OCI-LY1 (cell line): Measurements from ENCODE around the gene MROH2A.

ENCODE experiments used
- H2AFZ ChIP-seq: fragments of 200-600 bp; sonication (generic), shearing (Covaris generic); 2 replicates; pipeline ENCODE4 v1.6.0; 2014; ENCODE audit warnings: antibody characterized with exemption, mild to moderate bottlenecking, low read length
- H3F3A ChIP-seq: fragments of 200-600 bp; sonication (generic), shearing (Covaris generic); 2 replicates; pipeline ENCODE4 v1.6.0; 2014; ENCODE audit warnings: mild to moderate bottlenecking, antibody characterized with exemption, low read length, moderate library complexity; ENCODE audit not compliant: insufficient read depth
- H3K27ac ChIP-seq: fragments of 200-600 bp; sonication (generic); 2 replicates; pipeline ENCODE4 v1.5.1; 2014; ENCODE audit warnings: low read length, mixed run types, mild to moderate bottlenecking, low read depth; ENCODE audit not compliant: poor library complexity, severe bottlenecking
- H3K27me3 ChIP-seq: fragments of 200-600 bp; sonication (generic); 2 replicates; pipeline ENCODE4 v1.6.0; 2014; ENCODE audit warnings: antibody characterized with exemption, mild to moderate bottlenecking, low read length, moderate library complexity; ENCODE audit not compliant: insufficient read depth
- H3K36me3 ChIP-seq: fragments of 200-600 bp; sonication (generic); 2 replicates; pipeline ENCODE4 v1.6.1; 2014; ENCODE audit warnings: mild to moderate bottlenecking, antibody characterized with exemption, low read length, moderate library complexity, mixed read lengths; ENCODE audit not compliant: insufficient read depth
- H3K4me1 ChIP-seq: fragments of 200-600 bp; sonication (generic); 2 replicates; pipeline ENCODE4 v1.5.1; 2014; ENCODE audit warnings: mild to moderate bottlenecking, low read length, moderate library complexity; ENCODE audit not compliant: insufficient read depth, severe bottlenecking
- H3K4me2 ChIP-seq: fragments of 200-600 bp; sonication (generic), shearing (Covaris generic); 2 replicates; pipeline ENCODE4 v1.6.1; 2014; ENCODE audit warnings: low read length
- H3K4me3 ChIP-seq: fragments of 200-600 bp; sonication (generic); 2 replicates; pipeline ENCODE4 v1.5.1; 2014; ENCODE audit warnings: low read length, low read depth, mild to moderate bottlenecking, mixed read lengths; ENCODE audit not compliant: poor library complexity, severe bottlenecking
- H3K79me2 ChIP-seq: fragments of 200-600 bp; shearing (Covaris generic); 2 replicates; pipeline ENCODE4 v1.6.1; 2016; ENCODE audit warnings: mixed run types, low read length, mixed read lengths; ENCODE audit not compliant: insufficient read depth
- H3K9ac ChIP-seq: fragments of 200-600 bp; sonication (generic), shearing (Covaris generic); 2 replicates; pipeline ENCODE4 v1.6.1; 2014; ENCODE audit warnings: mild to moderate bottlenecking, low read length, mixed read lengths
- H3K9me2 ChIP-seq: fragments of 200-600 bp; sonication (generic), shearing (Covaris generic); 2 replicates; pipeline ENCODE4 v1.6.1; 2014; ENCODE audit warnings: low read depth, mild to moderate bottlenecking, low read length, mixed read lengths
- H3K9me3 ChIP-seq: fragments of 200-600 bp; shearing (Covaris generic); 2 replicates; pipeline ENCODE4 v1.6.1; 2014; ENCODE audit warnings: low read length, mixed read lengths
- H4K20me1 ChIP-seq: fragments of 200-600 bp; sonication (generic), shearing (Covaris generic); 2 replicates; pipeline ENCODE4 v1.6.0; 2016; ENCODE audit warnings: mild to moderate bottlenecking, low read length; ENCODE audit not compliant: insufficient read depth
- CTCF ChIP-seq: fragments of 200-600 bp; sonication (generic), shearing (Covaris generic); IDR thresholded peaks from 2 replicates; pipeline ENCODE4 v1.5.1; 2017; ENCODE audit warnings: mild to moderate bottlenecking, antibody characterized with exemption, low read length, moderate library complexity, mixed read lengths
- EZH2 ChIP-seq: fragments of 200-600 bp; sonication (generic), shearing (Covaris generic); IDR thresholded peaks from 2 replicates; pipeline ENCODE4 v1.8.0; 2017; ENCODE audit warnings: borderline replicate concordance, mixed run types, mild to moderate bottlenecking, antibody characterized with exemption, low read length, moderate library complexity, mixed read lengths

The MROH2A gene

GRCh38 chr2:233758849-233759248 lies 19.3 kb upstream of the MROH2A start:
- H2AFZ ChIP-seq = no peak overlapping the region
- no peaks in the 10 kb centered on the region for H3K4me1 ChIP-seq
- no peaks in the 10 kb centered on the region for H3K9me2 ChIP-seq
- H3K27me3 ChIP-seq = no peaks in the 10 kb centered on the region
- H3K36me3 ChIP-seq = no peaks in the 10 kb centered on the region
- TF ChIP-seq EZH2 (no peak), CTCF (no peak)
- no peaks in the 10 kb centered on the region for H3K79me2 ChIP-seq
- H3K4me2 ChIP-seq = no peak overlapping the region
- H3F3A ChIP-seq = no peaks in the 10 kb centered on the region
- H3K9me3 ChIP-seq = no peaks in the 10 kb centered on the region
- H4K20me1 ChIP-seq = no peaks in the 10 kb centered on the region
- no peak overlapping the region for H3K9ac ChIP-seq
- H3K27ac ChIP-seq = no peak overlapping the region
- no peak overlapping the region for H3K4me3 ChIP-seq

- Histone ChIP-seq H3K9ac (no peak within 1 kb of the TSS), H3K4me1 (no peaks in the 10 kb centered on the region), H3K9me3 (no peaks in the 10 kb centered on the region), H3K4me2 (no peak within 1 kb of the TSS), H3K27ac (no peak within 1 kb of the TSS), H3K4me3 (no peak within 1 kb of the TSS), H2AFZ (no peak within 1 kb of the TSS), H3K79me2 (no peaks in the 10 kb centered on the region), H3K9me2 (no peaks in the 10 kb centered on the region), H3K27me3 (no peaks in the 10 kb centered on the region), H4K20me1 (no peaks in the 10 kb centered on the region), H3F3A (no peaks in the 10 kb centered on the region), H3K36me3 (no peaks in the 10 kb centered on the region)
- TF ChIP-seq EZH2 (no peak), CTCF (no peak)
These were observed 18.1 kb upstream of the MROH2A start, which contains the start of gene UGT1A1 for GRCh38 chr2:233760043-233760442. UGT1A1 (plus strand) TSS chr2:233760270; CDS start chr2:233760288, 18 bp downstream.

- TF ChIP-seq EZH2 = no peak
- no peak for TF ChIP-seq CTCF
- no peaks in the 10 kb centered on the region for H3K27me3 ChIP-seq
These were observed 16.9 kb upstream of the MROH2A start for GRCh38 chr2:233761040-233761769.

More at GRCh38 chr2:233761040-233761769, 16.9 kb upstream of the MROH2A start:
- Histone ChIP-seq H3K9me3 (no peaks in the 10 kb centered on the region), H3K27ac (no peak overlapping the region), H3K36me3 (no peaks in the 10 kb centered on the region), H3K9ac (no peak overlapping the region), H4K20me1 (no peaks in the 10 kb centered on the region), H3K4me1 (no peaks in the 10 kb centered on the region), H3K79me2 (no peaks in the 10 kb centered on the region), H3F3A (no peaks in the 10 kb centered on the region), H3K4me2 (no peak overlapping the region), H3K4me3 (no peak overlapping the region), H3K9me2 (no peaks in the 10 kb centered on the region), H2AFZ (no peak overlapping the region)
